Sigmoid colon (tissue), 7 donors: Measurements from ENCODE around the gene LYRM4. TPM values are rescaled to one million over a fixed set of nuclear protein-coding genes. Genes with fewer than 3 reads are reported as not detected.

ENCODE experiments used
- DNase-seq: peaks from one replicate; pipeline ENCODE4 v3.0.0-alpha.2; 2019
- H3K27ac ChIP-seq, 4 donors: fragments of 200-600 bp; sonication (generic); one replicate each; pipeline ENCODE4 v1.5.1; 2016 to 2019; ENCODE audit warnings: mild to moderate bottlenecking in 1 of 4
- H3K27me3 ChIP-seq, 3 donors: fragments of 200-600 bp; sonication (generic); one replicate each; pipeline ENCODE4 v1.5.1; 2019; ENCODE audit warnings: mild to moderate bottlenecking in 1 of 3
- H3K36me3 ChIP-seq, 4 donors: fragments of 200-600 bp; sonication (generic); one replicate each; pipeline ENCODE4 v1.5.1; 2016 to 2019
- H3K4me1 ChIP-seq, 4 donors: fragments of 200-600 bp; sonication (generic); one replicate each; pipeline ENCODE4 v1.5.1; 2017 to 2019
- H3K4me3 ChIP-seq, 4 donors: fragments of 200-600 bp; sonication (generic); one replicate each; pipeline ENCODE4 v1.5.1; 2017 to 2019; ENCODE audit warnings: mild to moderate bottlenecking in 2 of 4, moderate library complexity in 1 of 4
- H3K9me3 ChIP-seq, 4 donors: fragments of 200-600 bp in 3 of 4; sonication (generic) in 3 of 4; one replicate each; pipeline versions ENCODE4 v1.5.1 to v1.6.1; 2013 to 2019
- CTCF ChIP-seq, 4 experiments: fragments of 450-650 bp in 3 of 4; fragments of 200-600 bp in 1 of 4; IDR thresholded peaks; one replicate each; pipeline ENCODE4 v1.5.1; 2016 to 2019; ENCODE audit warnings: antibody characterized with exemption in 4 of 4, mild to moderate bottlenecking in 3 of 4, moderate library complexity in 2 of 4
- EP300 ChIP-seq, 4 donors: sonication (generic); formaldehyde crosslinking; IDR thresholded peaks; one replicate each; pipeline ENCODE4 v1.6.1; 2017; ENCODE audit warnings: antibody characterized with exemption in 4 of 4
- POLR2A ChIP-seq, 2 donors: fragments of 450-650 bp; IDR thresholded peaks; one replicate each; pipeline ENCODE4 v1.6.1; 2016; ENCODE audit warnings: antibody characterized with exemption in 2 of 2, mild to moderate bottlenecking in 2 of 2, moderate library complexity in 2 of 2
- POLR2AphosphoS5 ChIP-seq, 4 donors: sonication (generic); formaldehyde crosslinking; IDR thresholded peaks; one replicate each; pipeline ENCODE4 v1.6.1; 2017; ENCODE audit warnings: antibody characterized with exemption in 4 of 4
- WGBS, 2 donors: extraction: QIAGEN DNeasy Blood & Tissue Kit; methylation state at CpG; one replicate each; pipeline ENCODE4 v1.1.7; 2013; 5-methylcytosine and 5-hydroxymethylcytosine counted together
- intact Hi-C: fragments of 100-400 bp; cut with DNase I; formaldehyde crosslinking; loops from one replicate; pipeline ENCODE4 v1.15.1; 2023
- polyA plus RNA-seq, 3 donors: library from polyadenylated mRNA; stranded (reverse); fragments of 200-250 nt; gene quantifications; one replicate each; pipeline ENCODE4 v1.2.3, GENCODE V29; 2013
- total RNA-seq, 4 donors: library from RNA; depleted of rRNA; stranded (reverse); fragments of >200 nt; gene quantifications; one replicate each; pipeline ENCODE4 v1.1.0, GENCODE V29; 2016
- donor health status: healthy with polysubstance abuse.
- donor health status: Bipolar disorder and iron deficiency.
- donor health status: healthy.

LYRM4 gene
- total and polyA plus RNA-seq, 7 donors, result 11.3 to 29.3 (median 22.2) TPM

- Histone ChIP-seq H3K4me1 (peaks cover 0 to 16% (median 13%) of the 10 kb centered on the region in 4 donors), H3K9me3 (no peaks in the 10 kb centered on the region), H3K36me3 (no peaks in the 10 kb centered on the region), H3K27ac (no peak overlapping the region), H3K27me3 (no peaks in the 10 kb centered on the region), H3K4me3 (no peak overlapping the region)
- no peak for TF ChIP-seq POLR2AphosphoS5 (IDR thresholded peaks at IDR 0.05)
- TF ChIP-seq EP300 (IDR thresholded peaks at IDR 0.05), result no peak
- TF ChIP-seq CTCF (IDR thresholded peaks at IDR 0.05), result no peak
- no peak for TF ChIP-seq POLR2A (IDR thresholded peaks at IDR 0.05)
- DNase-seq, result no peak
- intact Hi-C loops, result no loop called here
- WGBS, 2 donors, result 89 to 93% methylated on average over 5 of the region's 5 CpGs
Observed at GRCh38 chr6:5219011-5219691, 41.6 kb downstream of the LYRM4 start.

GRCh38 chr6:5217356-5217755 lies 43.4 kb downstream of the LYRM4 start:
- peaks cover 0 to 20% (median 15%) of the 10 kb centered on the region in 4 donors for H3K4me1 ChIP-seq
- H3K27ac ChIP-seq, result no peak overlapping the region
- no peaks in the 10 kb centered on the region for H3K36me3 ChIP-seq
- no peak for DNase-seq
- intact Hi-C loops, result no loop called here
- 83 to 89% methylated on average over 2 of the region's 2 CpGs for WGBS, 2 donors
- TF ChIP-seq EP300 (IDR thresholded peaks at IDR 0.05) (no peak), POLR2A (IDR thresholded peaks at IDR 0.05) (no peak), POLR2AphosphoS5 (IDR thresholded peaks at IDR 0.05) (no peak), CTCF (IDR thresholded peaks at IDR 0.05) (no peak)
- H3K9me3 ChIP-seq, result no peaks in the 10 kb centered on the region
- H3K4me3 ChIP-seq, result no peak overlapping the region
- H3K27me3 ChIP-seq, result no peaks in the 10 kb centered on the region

- intact Hi-C loops, result no loop called here
- Histone ChIP-seq H3K4me1 (peaks cover 0 to 20% (median 15%) of the 10 kb centered on the region in 4 donors), H3K36me3 (no peaks in the 10 kb centered on the region), H3K27ac (peak overlapping the region in 1 of 4 donors; percentile 66), H3K27me3 (no peaks in the 10 kb centered on the region), H3K4me3 (no peak overlapping the region), H3K9me3 (no peaks in the 10 kb centered on the region)
- TF ChIP-seq POLR2A (IDR thresholded peaks at IDR 0.05) (no peak), POLR2AphosphoS5 (IDR thresholded peaks at IDR 0.05) (no peak), CTCF (IDR thresholded peaks at IDR 0.05) (no peak), EP300 (IDR thresholded peaks at IDR 0.05) (no peak)
- WGBS, 2 donors, result 22 to 52% methylated on average over 9 of the region's 9 CpGs
- no peak for DNase-seq
Observed at GRCh38 chr6:5215799-5216198, 45.0 kb downstream of the LYRM4 start.

GRCh38 chr6:5215159-5215558 lies 45.6 kb downstream of the LYRM4 start:
- Histone ChIP-seq H3K9me3 (no peaks in the 10 kb centered on the region), H3K4me1 (peaks cover 0 to 20% (median 15%) of the 10 kb centered on the region in 4 donors), H3K36me3 (no peaks in the 10 kb centered on the region), H3K4me3 (no peak overlapping the region), H3K27me3 (no peaks in the 10 kb centered on the region), H3K27ac (peak overlapping the region in 3 of 4 donors; percentile 15 to 66 (median 26))
- no peak for TF ChIP-seq CTCF (IDR thresholded peaks at IDR 0.05)
- intact Hi-C loops, result no loop called here
- WGBS, 2 donors, result 76 to 93% methylated on average over 2 of the region's 2 CpGs
- no peak for DNase-seq
